Endodermal cell (in vitro differentiated cells): Measurements from ENCODE around the gene PAMR1. TPM values are rescaled to one million over a fixed set of nuclear protein-coding genes. Genes with fewer than 3 reads are reported as not detected.

ENCODE experiments used
- DNase-seq: peaks from one replicate; pipeline ENCODE4 v3.0.0-alpha.2; 2017
- H3K27ac ChIP-seq: 2 replicates; pipeline ENCODE4 v1.5.1; 2013; ENCODE audit warnings: mild to moderate bottlenecking, low read depth, low read length, moderate library complexity
- H3K27me3 ChIP-seq: 2 replicates; pipeline ENCODE4 v1.6.1; 2013; ENCODE audit warnings: mild to moderate bottlenecking, low read length, moderate library complexity; ENCODE audit not compliant: insufficient read depth, control insufficient read depth, poor library complexity, severe bottlenecking
- H3K36me3 ChIP-seq: 2 replicates; pipeline ENCODE4 v1.7.0; 2013; ENCODE audit warnings: mild to moderate bottlenecking, low read length, moderate library complexity; ENCODE audit not compliant: control insufficient read depth, insufficient read depth
- H3K4me1 ChIP-seq: one replicate; pipeline ENCODE4 v1.7.0; 2013; ENCODE audit warnings: low read length; ENCODE audit not compliant: control insufficient read depth, insufficient read depth
- H3K4me3 ChIP-seq: 2 replicates; pipeline ENCODE4 v1.5.1; 2013; ENCODE audit warnings: mild to moderate bottlenecking, low read length, moderate library complexity
- H3K9ac ChIP-seq: 2 replicates; pipeline ENCODE4 v1.6.1; 2013; ENCODE audit warnings: mild to moderate bottlenecking, low read length, moderate library complexity; ENCODE audit not compliant: poor library complexity, severe bottlenecking; ENCODE audit errors: extremely low read depth
- H3K9me3 ChIP-seq: 2 replicates; pipeline ENCODE4 v1.6.1; 2013; ENCODE audit warnings: mild to moderate bottlenecking, low read length, moderate library complexity; ENCODE audit not compliant: control insufficient read depth
- H3K27ac Mint-ChIP-seq: 2 replicates; pipeline ENCODE4 v1.8.0; 2020; ENCODE audit warnings: mixed read lengths
- H3K27me3 Mint-ChIP-seq: 2 replicates; pipeline ENCODE4 v1.8.0; 2021; ENCODE audit warnings: mild to moderate bottlenecking, mixed read lengths; ENCODE audit not compliant: insufficient read depth
- H3K36me3 Mint-ChIP-seq: 2 replicates; pipeline ENCODE4 v1.8.0; 2020; ENCODE audit warnings: low read depth, mixed read lengths
- H3K4me1 Mint-ChIP-seq: 2 replicates; pipeline ENCODE4 v1.8.0; 2020; ENCODE audit warnings: mixed read lengths
- H3K4me3 Mint-ChIP-seq: 2 replicates; pipeline ENCODE4 v1.8.0; 2020; ENCODE audit warnings: mild to moderate bottlenecking, moderate library complexity, mixed read lengths
- H3K9me3 Mint-ChIP-seq: 2 replicates; pipeline ENCODE4 v1.8.0; 2020; ENCODE audit warnings: mild to moderate bottlenecking, mixed read lengths
- CTCF ChIP-seq: fragments of 200-600 bp; sonication (generic); conservative IDR thresholded peaks from 2 replicates; pipeline ENCODE4 v1.5.0; 2021; ENCODE audit warnings: antibody characterized with exemption, mild to moderate bottlenecking
- WGBS, 2 experiments: methylation state at CpG; one replicate each; pipeline versions ENCODE4 v1.1.5 to v1.1.7; 2013; ENCODE audit warnings: missing lambda C conversion rate in 2 of 2, mixed read lengths in 1 of 2; ENCODE audit not compliant: insufficient coverage in 1 of 2, insufficient read length in 1 of 2; 5-methylcytosine and 5-hydroxymethylcytosine counted together
- total RNA-seq, 2 donors: library from RNA; stranded (reverse); fragmentation: NEBNext Ultra II Directional in 1 of 2; extraction: Animal tissue kit (Norgen Biotek cat#: 25700) in 1 of 2; gene quantifications; 2 replicates in 1 of 2; 3 replicates in 1 of 2; pipeline ENCODE4 v1.2.1, GENCODE V29; 2021

PAMR1 gene
- total RNA-seq, 2 donors from 2014 or later: 55.3 to 79.0 TPM

DNA sequence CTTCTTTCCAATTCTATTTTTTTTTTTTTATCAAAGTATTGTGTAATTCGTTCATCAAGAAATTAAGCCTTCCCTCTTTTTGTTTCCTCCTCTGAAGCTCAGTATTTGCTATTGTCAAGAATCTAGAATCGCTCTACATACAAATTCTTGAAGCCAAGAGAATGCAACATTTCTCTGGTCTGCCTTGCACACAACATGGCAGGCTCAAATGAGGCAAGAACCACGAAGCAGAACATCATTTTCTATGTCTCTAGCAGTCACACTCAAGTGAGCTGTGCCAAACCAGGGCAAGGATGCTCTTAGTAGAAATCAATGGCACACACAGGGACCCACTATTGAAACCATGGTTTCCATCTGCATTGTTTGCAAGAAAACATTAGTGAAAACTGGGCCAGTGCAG, 59.4 kb downstream of the PAMR1 start:
- H3K27ac Mint-ChIP-seq: no peak overlapping the region
- H3K27me3 ChIP-seq: no peaks in the 10 kb centered on the region

GRCh38 chr11:35464308-35464707, 61.1 kb downstream of the PAMR1 start:
- H3K9ac ChIP-seq: no peak overlapping the region
- H3K27ac ChIP-seq: no peak overlapping the region
- peak; percentile 54 for TF ChIP-seq CTCF
- H3K4me1 ChIP-seq: no peaks in the 10 kb centered on the region
- H3K27me3 Mint-ChIP-seq: peaks cover 6% of the 10 kb centered on the region
- H3K4me3 ChIP-seq: no peak overlapping the region
- H3K36me3 Mint-ChIP-seq: peaks cover 13% of the 10 kb centered on the region
- no peak overlapping the region for H3K27ac Mint-ChIP-seq
- no peaks in the 10 kb centered on the region for H3K36me3 ChIP-seq
- no peaks in the 10 kb centered on the region for H3K9me3 ChIP-seq
- H3K4me1 Mint-ChIP-seq: no peaks in the 10 kb centered on the region
- H3K9me3 Mint-ChIP-seq: no peaks in the 10 kb centered on the region
- H3K4me3 Mint-ChIP-seq: no peak overlapping the region
- WGBS, 2 experiments: 80 to 92% methylated on average over 1 of the region's 1 CpG
- no peaks in the 10 kb centered on the region for H3K27me3 ChIP-seq
- no peak for DNase-seq

More for the DNA sequence above, 59.4 kb downstream of the PAMR1 start:
- H3K9me3 ChIP-seq: no peaks in the 10 kb centered on the region
- H3K9ac ChIP-seq: no peak overlapping the region
- WGBS, 2 experiments: 89 to 95% methylated on average over 3 of the region's 3 CpGs
- peaks cover 19% of the 10 kb centered on the region for H3K36me3 Mint-ChIP-seq
- H3K27ac ChIP-seq: no peak overlapping the region
- no peak overlapping the region for H3K4me3 Mint-ChIP-seq
- H3K27me3 Mint-ChIP-seq: peaks cover 2% of the 10 kb centered on the region
- DNase-seq: no peak
- H3K4me3 ChIP-seq: no peak overlapping the region
- no peaks in the 10 kb centered on the region for H3K4me1 ChIP-seq
- H3K4me1 Mint-ChIP-seq: no peaks in the 10 kb centered on the region
- no peaks in the 10 kb centered on the region for H3K36me3 ChIP-seq
- H3K9me3 Mint-ChIP-seq: no peaks in the 10 kb centered on the region
- no peak for TF ChIP-seq CTCF

- H3K4me1 Mint-ChIP-seq: peaks cover 3% of the 10 kb centered on the region
- Histone ChIP-seq H3K36me3 (no peaks in the 10 kb centered on the region), H3K9me3 (no peaks in the 10 kb centered on the region), H3K4me3 (no peak overlapping the region), H3K4me1 (no peaks in the 10 kb centered on the region), H3K27ac (peak overlapping the region; percentile 59), H3K9ac (no peak overlapping the region), H3K27me3 (no peaks in the 10 kb centered on the region)
- H3K36me3 Mint-ChIP-seq: peaks cover 13% of the 10 kb centered on the region
- H3K27me3 Mint-ChIP-seq: peaks cover 8% of the 10 kb centered on the region
- H3K27ac Mint-ChIP-seq: no peak overlapping the region
- WGBS, 2 experiments: 86 to 87% methylated on average over 11 to 13 of the region's 13 CpGs
- DNase-seq: no peak
- no peak for TF ChIP-seq CTCF
- H3K4me3 Mint-ChIP-seq: no peak overlapping the region
- H3K9me3 Mint-ChIP-seq: no peaks in the 10 kb centered on the region
These were observed 62.1 kb downstream of the PAMR1 start for GRCh38 chr11:35463331-35463751.
